Choroid plexus epithelial cell (primary cell): ENCODE results near the gene ASTN1.
A peak's percentile ranks its signal among the peaks of the same experiment; 100 is the strongest.

ENCODE experiments used
- DNase-seq: peaks from one replicate; pipeline ENCODE4 v3.0.0-alpha.2; 2010; ENCODE audit warnings: low read depth
- H3K4me3 ChIP-seq: 2 replicates; pipeline ENCODE4 v1.5.1; 2011; ENCODE audit warnings: low read depth, mild to moderate bottlenecking, control low read depth, low read length, moderate library complexity
- TF ChIP-seq, protein P1 (sequence below): conservative IDR thresholded peaks from 2 replicates; pipeline ENCODE4 v1.5.1; 2011; ENCODE audit warnings: low read depth, mild to moderate bottlenecking, control low read depth, inconsistent platforms, low read length, moderate library complexity

ASTN1 gene

DNA sequence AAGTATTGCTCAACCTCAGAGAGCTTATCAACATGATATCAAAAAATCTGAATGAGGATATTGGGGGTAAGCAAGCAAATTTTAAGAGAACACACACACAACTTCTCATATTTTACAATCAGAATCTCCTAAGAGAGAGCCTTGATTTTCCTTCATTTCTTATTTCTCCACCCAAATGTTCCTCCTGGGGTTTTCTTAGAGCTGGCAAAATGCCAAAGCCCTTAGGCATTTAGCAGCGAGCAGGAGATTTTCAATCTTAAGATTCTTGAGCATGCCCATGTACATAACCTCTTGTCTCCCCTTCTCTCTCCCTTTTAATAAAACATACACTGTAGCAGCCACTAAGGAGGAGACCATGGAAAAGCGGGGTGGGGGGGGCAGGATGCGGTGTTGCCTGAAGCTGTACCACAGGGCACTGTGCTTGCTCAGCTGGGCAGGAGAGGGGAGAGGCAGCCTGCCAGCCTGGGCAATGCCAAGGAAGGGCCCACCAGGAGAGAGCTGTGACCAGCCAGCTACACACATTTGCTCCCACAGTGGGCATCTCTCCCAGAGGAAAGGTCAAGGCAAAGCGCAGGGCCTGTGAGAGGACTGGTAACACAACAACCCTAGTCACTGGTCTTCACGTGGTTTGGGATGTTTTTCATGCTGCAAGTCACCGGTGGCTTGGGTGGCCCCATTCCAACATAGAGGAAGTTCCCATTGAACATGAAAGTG is 10.6 kb upstream of the ASTN1 start:
- no peak for DNase-seq
- TF ChIP-seq, protein P1, sequence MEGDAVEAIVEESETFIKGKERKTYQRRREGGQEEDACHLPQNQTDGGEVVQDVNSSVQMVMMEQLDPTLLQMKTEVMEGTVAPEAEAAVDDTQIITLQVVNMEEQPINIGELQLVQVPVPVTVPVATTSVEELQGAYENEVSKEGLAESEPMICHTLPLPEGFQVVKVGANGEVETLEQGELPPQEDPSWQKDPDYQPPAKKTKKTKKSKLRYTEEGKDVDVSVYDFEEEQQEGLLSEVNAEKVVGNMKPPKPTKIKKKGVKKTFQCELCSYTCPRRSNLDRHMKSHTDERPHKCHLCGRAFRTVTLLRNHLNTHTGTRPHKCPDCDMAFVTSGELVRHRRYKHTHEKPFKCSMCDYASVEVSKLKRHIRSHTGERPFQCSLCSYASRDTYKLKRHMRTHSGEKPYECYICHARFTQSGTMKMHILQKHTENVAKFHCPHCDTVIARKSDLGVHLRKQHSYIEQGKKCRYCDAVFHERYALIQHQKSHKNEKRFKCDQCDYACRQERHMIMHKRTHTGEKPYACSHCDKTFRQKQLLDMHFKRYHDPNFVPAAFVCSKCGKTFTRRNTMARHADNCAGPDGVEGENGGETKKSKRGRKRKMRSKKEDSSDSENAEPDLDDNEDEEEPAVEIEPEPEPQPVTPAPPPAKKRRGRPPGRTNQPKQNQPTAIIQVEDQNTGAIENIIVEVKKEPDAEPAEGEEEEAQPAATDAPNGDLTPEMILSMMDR = no peak
- H3K4me3 ChIP-seq = no peak overlapping the region

DNA sequence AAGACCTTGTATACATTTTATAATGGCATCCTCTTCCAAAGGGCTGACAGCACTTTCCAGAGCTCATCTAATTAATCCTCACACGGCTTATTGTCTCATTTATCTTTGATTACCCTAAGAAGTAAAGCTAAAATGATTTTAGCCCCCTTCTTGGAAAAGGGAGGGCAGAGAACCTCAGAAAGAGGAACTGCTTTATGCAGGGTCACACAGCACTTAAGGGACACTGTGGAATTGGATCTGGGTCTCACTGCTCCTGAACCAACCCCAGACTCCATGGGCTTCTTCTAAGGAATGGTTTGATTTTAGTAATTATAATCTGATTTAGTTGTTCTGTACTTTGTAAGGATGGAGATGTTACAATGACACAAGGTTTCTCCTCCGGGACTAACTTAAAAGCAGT is 9.5 kb upstream of the ASTN1 start:
- no peak overlapping the region for H3K4me3 ChIP-seq
- DNase-seq = no peak
- TF ChIP-seq, protein P1 = no peak

DNA sequence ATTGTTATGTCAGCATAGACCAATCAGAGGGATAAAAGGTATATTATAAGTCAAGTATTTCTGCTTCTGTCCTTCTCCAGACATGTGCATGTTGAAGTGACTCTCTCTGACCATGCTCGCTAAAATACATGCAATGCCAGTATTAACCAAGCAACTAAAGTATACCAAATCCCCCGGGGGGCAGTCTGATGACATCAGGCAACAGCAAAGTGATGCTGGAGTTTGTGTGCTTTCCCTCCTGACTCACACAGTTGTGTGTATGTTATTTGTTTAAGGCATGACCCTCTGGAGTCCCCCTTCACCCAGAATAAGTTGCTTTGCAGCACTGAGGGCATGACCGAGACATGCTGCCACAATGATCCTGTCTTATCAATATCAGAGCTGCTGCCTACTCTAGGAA is 8.4 kb upstream of the ASTN1 start:
- TF ChIP-seq, protein P1 = no peak
- no peak overlapping the region for H3K4me3 ChIP-seq
- no peak for DNase-seq

DNA sequence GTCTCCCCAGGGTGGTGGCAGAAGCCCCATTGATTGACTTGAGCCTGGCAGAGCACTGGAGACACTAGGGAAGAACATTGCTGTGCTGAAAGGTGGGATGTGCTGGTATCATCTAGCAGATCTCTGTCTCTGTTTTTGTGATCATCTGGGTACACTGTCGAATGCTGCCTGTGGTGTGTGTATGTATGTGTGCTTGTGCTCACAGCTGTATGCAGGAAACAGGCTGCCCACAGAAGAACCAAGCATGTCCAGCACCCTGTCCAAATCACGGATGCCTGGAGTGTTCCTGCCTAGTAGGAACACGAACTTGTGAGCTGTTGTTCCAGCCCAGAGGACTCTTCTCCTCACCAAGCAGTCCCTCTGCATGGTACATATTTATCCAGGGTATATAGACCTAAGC is 7.8 kb upstream of the ASTN1 start:
- TF ChIP-seq, protein P1 = no peak
- DNase-seq = no peak

DNA sequence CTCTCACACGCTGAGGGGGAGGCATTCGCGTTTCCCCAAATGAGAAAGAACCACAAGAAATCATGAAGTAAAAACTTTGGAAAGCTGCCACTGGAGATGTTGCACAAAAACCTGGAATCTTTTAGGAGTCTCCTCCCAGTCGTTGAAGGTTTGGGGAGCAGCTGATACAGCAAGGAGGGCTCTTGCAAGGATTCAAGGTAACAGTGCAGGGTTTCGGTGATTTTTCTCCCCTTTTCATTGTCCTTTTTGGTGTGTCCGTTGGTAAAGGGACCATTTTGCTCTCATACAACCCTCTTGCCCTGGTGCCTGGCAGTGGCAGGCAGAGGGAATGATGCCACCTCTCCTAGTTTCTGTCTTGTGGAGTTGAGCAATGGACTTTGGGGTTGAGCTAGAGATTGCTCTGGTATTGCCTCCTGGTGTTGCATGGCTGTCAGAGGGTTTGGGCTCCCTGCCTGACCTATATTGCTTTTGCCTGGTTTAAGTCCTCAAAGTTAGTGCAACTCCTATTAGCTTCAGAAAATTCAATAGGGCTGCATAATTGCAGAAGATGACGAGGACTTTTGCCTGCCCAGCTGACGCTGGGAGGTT is 7.1 kb upstream of the ASTN1 start:
- DNase-seq = no peak
- TF ChIP-seq, protein P1 = no peak
- H3K4me3 ChIP-seq = no peak overlapping the region

More for the DNA sequence above, 7.8 kb upstream of the ASTN1 start:
- no peak overlapping the region for H3K4me3 ChIP-seq

DNA sequence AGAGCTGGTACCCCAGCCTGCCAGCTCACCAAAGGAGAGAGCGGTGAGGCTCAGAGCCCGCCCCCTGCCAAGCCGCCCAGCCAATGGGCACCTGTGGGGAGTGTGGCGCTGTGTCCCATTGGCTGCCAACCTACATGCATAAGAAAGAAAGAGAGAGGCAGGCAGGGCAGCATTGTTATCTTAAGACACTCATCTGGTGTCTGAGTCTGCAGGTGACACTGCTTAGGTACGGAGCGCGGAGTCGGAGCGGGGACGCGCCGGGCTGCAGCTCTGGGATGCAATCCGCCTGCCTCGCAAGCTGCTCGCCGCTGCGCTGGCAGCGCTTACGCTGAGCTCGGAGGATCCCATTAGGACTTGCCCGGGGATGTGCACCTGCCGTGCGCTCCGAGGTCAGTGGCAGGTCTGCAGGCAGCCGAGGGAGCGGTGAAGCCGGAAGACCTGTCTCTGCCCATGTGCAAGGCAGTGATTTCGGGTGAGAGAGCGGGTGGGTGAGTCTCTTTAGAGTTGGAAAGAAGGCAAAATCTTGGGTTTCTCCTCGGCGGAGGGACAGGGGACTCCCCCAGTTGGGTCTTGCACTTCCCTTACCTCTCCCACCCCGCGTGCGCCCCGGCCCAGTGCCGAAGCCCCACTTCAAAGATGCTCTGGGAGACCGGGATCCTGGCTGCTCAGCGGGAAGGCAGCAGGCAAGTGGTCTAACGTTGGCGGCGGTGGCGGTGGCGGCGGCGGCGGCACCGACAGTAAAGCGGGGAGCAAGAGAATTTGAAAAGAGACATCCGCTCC is 6.4 kb upstream of the ASTN1 start, which contains the start of gene BRINP2:
Gene BRINP2, plus strand, starts transcription at position 203 of the 780 bp plus-strand sequence. CDS start 58,919 bp downstream, outside the sequence.
- DNase-seq = peak; percentile 5
- TF ChIP-seq, protein P1 = no peak
- H3K4me3 ChIP-seq = peak within 1 kb of the TSS; percentile 8
